WTC11 (cell line): Measurements from ENCODE around the gene SHISA9.

Experiments
- ARID4B ChIP-seq: sonication (generic); formaldehyde crosslinking; IDR thresholded peaks from 2 replicates; pipeline ENCODE4 v1.8.0; 2023; ENCODE audit warnings: missing genetic modification reagents, mild to moderate bottlenecking, borderline replicate concordance
- CREB1 ChIP-seq: sonication (generic); formaldehyde crosslinking; IDR thresholded peaks from 2 replicates; pipeline ENCODE4 v1.8.0; 2023; ENCODE audit warnings: mild to moderate bottlenecking, missing genetic modification reagents
- CTCF ChIP-seq: fragments of 200-600 bp; IDR thresholded peaks from 2 replicates; pipeline ENCODE4 v1.8.0; 2022; ENCODE audit warnings: antibody characterized with exemption
- E2F4 ChIP-seq: sonication (generic); formaldehyde crosslinking; IDR thresholded peaks from 2 replicates; pipeline ENCODE4 v1.8.1; 2022; ENCODE audit warnings: low read depth, mild to moderate bottlenecking, moderate library complexity, missing genetic modification reagents, borderline replicate concordance
- ELF4 ChIP-seq: sonication (generic); formaldehyde crosslinking; IDR thresholded peaks from 2 replicates; pipeline ENCODE4 v1.8.1; 2022; ENCODE audit warnings: low read depth, mild to moderate bottlenecking, moderate library complexity, missing genetic modification reagents
- FOXP4 ChIP-seq: sonication (generic); formaldehyde crosslinking; IDR thresholded peaks from 2 replicates; pipeline ENCODE4 v1.8.0; 2022; ENCODE audit warnings: mild to moderate bottlenecking, missing genetic modification reagents
- IRF2 ChIP-seq: sonication (generic); formaldehyde crosslinking; IDR thresholded peaks from 2 replicates; pipeline ENCODE4 v1.8.0; 2022; ENCODE audit warnings: low read depth, missing genetic modification reagents, borderline replicate concordance
- MAX ChIP-seq: sonication (generic); formaldehyde crosslinking; IDR thresholded peaks from 2 replicates; pipeline ENCODE4 v1.8.0; 2022; ENCODE audit warnings: mild to moderate bottlenecking, missing genetic modification reagents
- NR1H2 ChIP-seq: sonication (generic); formaldehyde crosslinking; IDR thresholded peaks from 2 replicates; pipeline ENCODE4 v1.9.0; 2021; ENCODE audit warnings: mild to moderate bottlenecking, moderate library complexity, missing genetic modification reagents
- NR2C2 ChIP-seq: sonication (generic); formaldehyde crosslinking; IDR thresholded peaks from 2 replicates; pipeline ENCODE4 v1.8.0; 2022; ENCODE audit warnings: mild to moderate bottlenecking, missing genetic modification reagents
- PREB ChIP-seq: sonication (generic); formaldehyde crosslinking; IDR thresholded peaks from 2 replicates; pipeline ENCODE4 v1.8.1; 2022; ENCODE audit warnings: mild to moderate bottlenecking, missing genetic modification reagents, moderate library complexity, borderline replicate concordance
- RELA ChIP-seq: sonication (generic); formaldehyde crosslinking; IDR thresholded peaks from 2 replicates; pipeline ENCODE4 v1.8.1; 2022; ENCODE audit warnings: missing genetic modification reagents, mild to moderate bottlenecking, borderline replicate concordance
- ZNF232 ChIP-seq: sonication (generic); formaldehyde crosslinking; IDR thresholded peaks from 2 replicates; pipeline ENCODE4 v1.8.0; 2022; ENCODE audit warnings: mild to moderate bottlenecking, missing genetic modification reagents

- no peak for TF ChIP-seq CTCF
- no peak for TF ChIP-seq CREB1 (CRISPR knock-in tag)
- TF ChIP-seq PREB (CRISPR knock-in tag) = no peak
- TF ChIP-seq FOXP4 (CRISPR knock-in tag) = no peak
- TF ChIP-seq IRF2 (CRISPR knock-in tag) = no peak
- no peak for TF ChIP-seq ARID4B (CRISPR knock-in tag)
- TF ChIP-seq NR1H2 = no peak
- TF ChIP-seq ELF4 (CRISPR knock-in tag) = no peak
- TF ChIP-seq RELA = no peak
- no peak for TF ChIP-seq ZNF232 (CRISPR knock-in tag)
- TF ChIP-seq MAX = no peak
- no peak for TF ChIP-seq E2F4 (CRISPR knock-in tag)
- no peak for TF ChIP-seq NR2C2 (CRISPR knock-in tag)
Measured at GRCh38 chr16:13032911-13033310, 131.5 kb downstream of the SHISA9 start.
